GM12878 (cell line): ENCODE data around the gene SLAIN2. TPM values are rescaled to one million over a fixed set of nuclear protein-coding genes. Genes with fewer than 3 reads are reported as not detected.
A peak's percentile ranks its signal among the peaks of the same experiment; 100 is the strongest.

Source experiments
- ATAC-seq: fragments of 200-7000 bp; cut with Tn5 transposase; 3 replicates; pipeline ENCODE4 v1.9.1; 2020; ENCODE audit warnings: mild to moderate bottlenecking, moderate library complexity
- Bru-seq: library from RNA; stranded (reverse); fragments of 400-500 nt; gene quantifications from one replicate; lab custom pipeline; 2021; lab: Mats Ljungman, UMichigan
- BruChase-seq, 2 experiments: library from RNA; stranded (reverse); fragments of 400-500 nt; gene quantifications; one replicate each; lab custom pipeline; 2021; lab: Mats Ljungman, UMichigan
- BruUV-seq: library from RNA; stranded (reverse); fragments of 400-500 nt; replicated peaks from 2 replicates; lab custom pipeline; 2021; lab: Mats Ljungman, UMichigan
- CTCF ChIA-PET: fragments of 300-600 bp; sonication (Branson Sonifier 250); formaldehyde crosslinking; extraction: SDS; loops from one replicate; lab custom pipeline; 2021; ENCODE audit warnings: inconsistent platforms; lab: Yijun Ruan, JAX
- POLR2A ChIA-PET: fragments of 350-600 bp; formaldehyde crosslinking; extraction: SDS; loops from one replicate; lab custom pipeline; 2021; ENCODE audit warnings: inconsistent platforms; lab: Charles Lee
- RAD21 ChIA-PET: fragments of 300-600 bp; sonication (Branson Sonifier 250); formaldehyde crosslinking; loops from one replicate; lab custom pipeline; 2023; ENCODE audit warnings: antibody characterized with exemption; ENCODE audit not compliant: unreplicated experiment; lab: Charles Lee
- SMC1A ChIA-PET: fragments of 300-600 bp; sonication (Branson Sonifier 250); formaldehyde crosslinking; loops from one replicate; lab custom pipeline; 2023; ENCODE audit not compliant: unreplicated experiment, uncharacterized antibody; lab: Charles Lee
- DNase-seq: peaks from one replicate; pipeline ENCODE4 v3.0.0-alpha.2; 2011; ENCODE audit warnings: low read depth, low spot score
- FAIRE-seq: peaks from 3 replicates; lab custom pipeline; 2011; peaks lifted over from hg19 to GRCh38; lab: Jason Lieb, UNC
- H2AFZ ChIP-seq: 2 replicates; pipeline ENCODE4 v1.6.0; 2011; ENCODE audit warnings: low read depth, low read length, control low read depth; ENCODE audit not compliant: control insufficient read depth
- H3K27ac ChIP-seq: 2 replicates; pipeline ENCODE4 v1.5.1; 2011; ENCODE audit warnings: control low read depth; ENCODE audit not compliant: control insufficient read depth, insufficient read depth
- H3K27me3 ChIP-seq, 2 experiments: replicated peaks in 1 of 2; 2 replicates each; pipeline versions ENCODE4 v1.6.0 to v1.6.1; 2011; ENCODE audit warnings: low read length in 1 of 2; ENCODE audit not compliant: control insufficient read depth in 2 of 2, insufficient read depth in 2 of 2
- H3K36me3 ChIP-seq, 2 experiments: 2 replicates each; pipeline ENCODE4 v1.5.1; 2011; ENCODE audit warnings: low read length in 1 of 2; ENCODE audit not compliant: control insufficient read depth in 2 of 2, insufficient read depth in 2 of 2
- H3K4me1 ChIP-seq: 2 replicates; pipeline ENCODE4 v1.6.1; 2011; ENCODE audit warnings: mild to moderate bottlenecking, low read length, moderate library complexity, mixed read lengths; ENCODE audit not compliant: control insufficient read depth, insufficient read depth
- H3K4me2 ChIP-seq: 2 replicates; pipeline ENCODE4 v1.6.0; 2011; ENCODE audit warnings: control low read depth; ENCODE audit not compliant: control insufficient read depth, insufficient read depth
- H3K4me3 ChIP-seq: fragments of 200-600 bp; sonication (generic); 2 replicates; pipeline ENCODE4 v1.5.1; 2016
- H3K79me2 ChIP-seq: 2 replicates; pipeline ENCODE4 v1.6.0; 2011; ENCODE audit warnings: low read length; ENCODE audit not compliant: control insufficient read depth, insufficient read depth
- H3K9ac ChIP-seq: 2 replicates; pipeline ENCODE4 v1.8.0; 2011; ENCODE audit warnings: low read length, control low read depth, mixed read lengths; ENCODE audit not compliant: control insufficient read depth, insufficient read depth
- H3K9me3 ChIP-seq: replicated peaks from 3 replicates; pipeline ENCODE4 v1.5.1; 2011; ENCODE audit warnings: mild to moderate bottlenecking, low read length; ENCODE audit not compliant: control insufficient read depth, insufficient read depth
- H4K20me1 ChIP-seq: 2 replicates; pipeline ENCODE4 v1.6.0; 2011; ENCODE audit not compliant: control insufficient read depth, insufficient read depth
- BACH1 ChIP-seq: fragments of 450-650 bp; IDR thresholded peaks from 2 replicates; pipeline ENCODE4 v1.6.1; 2017; ENCODE audit warnings: mild to moderate bottlenecking, borderline replicate concordance
- CBX3 ChIP-seq: fragments of 200-600 bp; sonication (generic); IDR thresholded peaks from 2 replicates; pipeline ENCODE4 v1.6.1; 2016; ENCODE audit warnings: low read depth, borderline replicate concordance
- DPF2 ChIP-seq: fragments of 450-650 bp; IDR thresholded peaks from 2 replicates; pipeline ENCODE4 v1.6.1; 2017; ENCODE audit warnings: mild to moderate bottlenecking
- MTA3 ChIP-seq: IDR thresholded peaks from 2 replicates; pipeline ENCODE4 v1.6.1; 2012; ENCODE audit warnings: low read length, inconsistent platforms, borderline replicate concordance
- NFIC ChIP-seq: IDR thresholded peaks from 2 replicates; pipeline ENCODE4 v1.6.1; 2012; ENCODE audit warnings: low read depth, mild to moderate bottlenecking, inconsistent platforms, low read length, moderate library complexity
- NKRF ChIP-seq: fragments of 450-650 bp; conservative IDR thresholded peaks from 2 replicates; pipeline ENCODE4 v1.6.1; 2017; ENCODE audit warnings: mild to moderate bottlenecking, moderate library complexity
- PAX8 ChIP-seq: fragments of 450-650 bp; IDR thresholded peaks from 2 replicates; pipeline ENCODE4 v1.6.1; 2017; ENCODE audit warnings: mild to moderate bottlenecking, moderate library complexity
- SRF ChIP-seq, 2 experiments: IDR thresholded peaks; 2 replicates each; pipeline ENCODE4 v1.6.1; 2011; ENCODE audit warnings: low read depth in 2 of 2, low read length in 2 of 2, mild to moderate bottlenecking in 1 of 2, moderate library complexity in 1 of 2
- ZBED1 ChIP-seq: IDR thresholded peaks from 2 replicates; pipeline ENCODE4 v1.6.1; 2016; ENCODE audit warnings: borderline replicate concordance
- WGBS: methylation state at CpG from one replicate; pipeline ENCODE4 v1.1.6; 2016; ENCODE audit warnings: low lambda C conversion rate; ENCODE audit not compliant: insufficient replicate concordance, insufficient coverage; ENCODE audit errors: missing lambda C conversion rate; 5-methylcytosine and 5-hydroxymethylcytosine counted together
- in situ Hi-C: fragments of 300-500 bp; cut with MboI; formaldehyde crosslinking; loops from 9 replicates; pipeline ENCODE4 v1.14.3; 2018; ENCODE audit warnings: mixed read lengths
- intact Hi-C: fragments of 100-400 bp; cut with micrococcal nuclease; formaldehyde crosslinking; loops from one replicate; pipeline ENCODE4 v1.14.2; 2022; ENCODE audit not compliant: unreplicated experiment
- long read RNA-seq, 2 experiments: library from polyadenylated mRNA; unstranded; transcript quantifications; one replicate each; pipeline ENCODE4 v2.0.0, GENCODE V29; 2019 to 2020
- polyA minus RNA-seq, 3 experiments: library from RNA; depleted of rRNA, polyadenylated mRNA; stranded (reverse); fragments of >200 nt; gene quantifications; 2 replicates each; pipeline ENCODE4 v1.2.3, GENCODE V29; 2011
- polyA plus RNA-seq, 11 experiments: library from polyadenylated mRNA; depleted of rRNA in 4 of 11; unstranded in 6 of 11; stranded (reverse) in 5 of 11; fragments of >200 nt; fragmentation: Nextera tagmentation in 4 of 11; fragmentation: Illumina TruSeq in 1 of 11; extraction: Ambion mirVana in 4 of 11; extraction: Trizol in 1 of 11; gene quantifications; 1 replicate in 1 of 11; 2 replicates in 10 of 11; pipeline versions ENCODE4 v1.2.1 to v1.2.3, GENCODE V29; 2011 to 2016; ENCODE audit warnings: inconsistent platforms in 2 of 11, missing spikeins in 2 of 11, low read depth in 1 of 11
- total RNA-seq, 4 experiments: library from RNA; depleted of rRNA in 3 of 4; stranded (reverse); fragments of >200 nt in 3 of 4; fragmentation: Illumina TruSeq in 1 of 4; extraction: Trizol in 1 of 4; gene quantifications; 2 replicates each; pipeline versions ENCODE4 v1.2.1 to v1.2.3, GENCODE V29; 2013 to 2021
- TF ChIP-seq, protein P1 (sequence below): fragments of 450-650 bp; IDR thresholded peaks from 2 replicates; pipeline ENCODE4 v1.6.1; 2017; ENCODE audit warnings: borderline replicate concordance

Gene SLAIN2
- 28.9 and 40.8 TPM in 2 replicates for total RNA-seq (2013; cell fraction: nucleolus; rRNA removed)
- total RNA-seq (2014; rRNA removed) (11.4 and 17.5 TPM in 2 replicates), total RNA-seq (2014; rRNA removed; fragmentation: Illumina TruSeq; extraction: Trizol) (36.7 and 38.5 TPM in 2 replicates), total RNA-seq (2021) (34.8 and 39.2 TPM in 2 replicates), polyA plus RNA-seq (2011; rRNA removed) (24.3 and 26.1 TPM in 2 replicates), polyA plus RNA-seq (2014; fragmentation: Illumina TruSeq; extraction: Trizol) (73.5 and 96.6 TPM in 2 replicates), polyA plus RNA-seq (2014; fragmentation: Nextera tagmentation; extraction: Ambion mirVana) (1 to 10 TPM; 4.3 to 6.0 TPM), polyA plus RNA-seq (2014; rRNA removed) (13.5 and 13.8 TPM in 2 replicates), polyA plus RNA-seq (2016; fragmentation: Nextera tagmentation; extraction: Ambion mirVana) (10 to 100 TPM; 26.6 to 28.9 TPM), polyA minus RNA-seq (2011; rRNA and poly(A)+ RNA removed) (23.3 and 38.5 TPM in 2 replicates), Bru-seq, nascent RNA (percentile 79 among the genes with signal in this experiment), BruChase-seq, experiment 1, labeled RNA remaining after a 6-hour chase (percentile 82 among the genes with signal in this experiment), BruChase-seq, experiment 2, labeled RNA remaining after a 2-hour chase (percentile 83 among the genes with signal in this experiment)
- polyA plus RNA-seq (2011; ENCODE audit: low read depth) = 32.5 TPM
- 19.2 and 19.7 TPM in 2 replicates for polyA plus RNA-seq (2011; cell fraction: cytosol; rRNA removed)
- 6.2 and 13.6 TPM in 2 replicates for polyA plus RNA-seq (2011; cell fraction: nucleus; rRNA removed)
- polyA plus RNA-seq (2012) = 28.0 and 28.8 TPM in 2 replicates
- polyA minus RNA-seq (2011; cell fraction: cytosol; rRNA and poly(A)+ RNA removed) = 10.8 and 13.3 TPM in 2 replicates
- 10.9 and 35.0 TPM in 2 replicates for polyA minus RNA-seq (2011; cell fraction: nucleus; rRNA and poly(A)+ RNA removed)
- long read RNA-seq, experiment 1, full-length matches to known transcripts = 8 of 9 reads
- long read RNA-seq, experiment 1, partial matches to known transcripts = 0 of 9 reads
- long read RNA-seq, experiment 1, other reads (novel, unspliced or antisense) = 1 of 9 reads
- long read RNA-seq, experiment 2, full-length matches to known transcripts = 1 of 20 reads
- long read RNA-seq, experiment 2, partial matches to known transcripts = 10 of 20 reads
- long read RNA-seq, experiment 2, other reads (novel, unspliced or antisense) = 9 of 20 reads

- RAD21 ChIA-PET = interaction anchor here (1.0 to 2.1 kb wide), 7 partner anchors 29 to 150 kb away, joined by 3 to 9 read pairs (median 3); no protein-coding TSS in a partner anchor
- CTCF ChIA-PET = interaction anchor here (0.7 to 1.1 kb wide), 2 partner anchors 23 to 29 kb away, joined by 3 to 4 read pairs; no protein-coding TSS in a partner anchor
- H3K9me3 ChIP-seq = no peaks in the 10 kb centered on the region
- no peaks in the 10 kb centered on the region for H3K4me1 ChIP-seq
- no peaks in the 10 kb centered on the region for H4K20me1 ChIP-seq
- FAIRE-seq (peak; percentile 80), ATAC-seq (peak; percentile 89), DNase-seq (peak; percentile 77)
- under 1% methylated on average over 62 of the region's 89 CpGs for WGBS
- no peaks in the 10 kb centered on the region for H3K36me3 ChIP-seq
- SMC1A ChIA-PET = no interaction called here
- POLR2A ChIA-PET = interaction anchor here (0.6 to 1.4 kb wide), 8 partner anchors 9 to 495 kb away, joined by 3 to 4 read pairs (median 3); no protein-coding TSS in a partner anchor
- peak within 1 kb of the TSS; percentile 94 for H3K4me3 ChIP-seq
- peak within 1 kb of the TSS; percentile 97 for H3K4me2 ChIP-seq
- no peaks in the 10 kb centered on the region for H3K27me3 ChIP-seq
- peak within 1 kb of the TSS; percentile 90 for H3K9ac ChIP-seq
- H3K79me2 ChIP-seq = peaks cover 44% of the 10 kb centered on the region
- H2AFZ ChIP-seq = peak within 1 kb of the TSS; percentile 90
- H3K27ac ChIP-seq = peak within 1 kb of the TSS; percentile 88
- intact Hi-C loops (loop anchor here (5.0 kb wide), 2 partner anchors 149 to 429 kb away; partner anchors contain the start of gene NFXL1), in situ Hi-C loops (no loop called here)
- TSS peak; percentile 94 for BruUV-seq
- TF ChIP-seq NFIC = no peak
- TF ChIP-seq BACH1 = peak; percentile 95
- no peak for TF ChIP-seq MTA3
- TF ChIP-seq SRF (IDR thresholded peaks at IDR 0.05; ENCODE audit: low read depth in 2 of 2, low read length in 2 of 2) = 0 out of 4 replicates have a peak, but pooled peaks of 1 of the 2 experiments have one; percentile 46
- TF ChIP-seq DPF2 = no peak; the same call in 1 of the 2 replicates
- TF ChIP-seq, protein P1, sequence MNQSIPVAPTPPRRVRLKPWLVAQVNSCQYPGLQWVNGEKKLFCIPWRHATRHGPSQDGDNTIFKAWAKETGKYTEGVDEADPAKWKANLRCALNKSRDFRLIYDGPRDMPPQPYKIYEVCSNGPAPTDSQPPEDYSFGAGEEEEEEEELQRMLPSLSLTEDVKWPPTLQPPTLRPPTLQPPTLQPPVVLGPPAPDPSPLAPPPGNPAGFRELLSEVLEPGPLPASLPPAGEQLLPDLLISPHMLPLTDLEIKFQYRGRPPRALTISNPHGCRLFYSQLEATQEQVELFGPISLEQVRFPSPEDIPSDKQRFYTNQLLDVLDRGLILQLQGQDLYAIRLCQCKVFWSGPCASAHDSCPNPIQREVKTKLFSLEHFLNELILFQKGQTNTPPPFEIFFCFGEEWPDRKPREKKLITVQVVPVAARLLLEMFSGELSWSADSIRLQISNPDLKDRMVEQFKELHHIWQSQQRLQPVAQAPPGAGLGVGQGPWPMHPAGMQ = no peak
- TF ChIP-seq CBX3 = no peak
- no peak for TF ChIP-seq PAX8
- TF ChIP-seq NKRF = peak; percentile 50; the same call in 1 of the 2 replicates
- no peak for TF ChIP-seq ZBED1
These were observed at the start of gene SLAIN2 for GRCh38 chr4:48340965-48341775. Gene SLAIN2, plus strand, starts transcription at chr4:48341529. Its CDS starts 211 bp downstream, at chr4:48341740.
